GM18858 (cell line): ENCODE measurements around the gene ELAVL2.

Experiments used
- ATAC-seq: cut with Tn5 transposase; IDR thresholded peaks from one replicate; pipeline ENCODE4 v1.9.1; 2021; ENCODE audit not compliant: unreplicated experiment

The ELAVL2 gene

GRCh38 chr9:23665051-23665450 lies 161.0 kb downstream of the ELAVL2 start:
- ATAC-seq: no peak

DNA sequence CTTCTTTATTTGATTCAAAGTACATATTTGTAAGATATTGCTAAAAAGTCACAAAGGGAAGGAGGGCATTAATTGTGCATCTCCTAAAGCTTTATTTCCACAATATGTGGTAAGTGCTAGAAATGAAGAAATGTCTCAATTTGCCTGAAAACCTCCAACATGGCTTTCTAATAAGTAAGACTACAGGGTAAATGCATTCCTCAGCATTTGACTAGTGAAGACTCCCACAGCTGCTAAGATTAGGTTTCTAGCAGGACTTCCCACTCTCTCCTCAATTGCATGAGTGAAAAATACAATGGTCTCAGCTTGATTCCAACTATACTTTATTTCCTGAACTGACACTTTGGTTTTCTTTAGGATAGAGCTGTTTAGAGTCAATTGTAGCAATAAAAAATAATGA lies 162.1 kb downstream of the ELAVL2 start:
- ATAC-seq: no peak

GRCh38 chr9:23663536-23663935 lies 162.5 kb downstream of the ELAVL2 start:
- ATAC-seq: no peak

GRCh38 chr9:23663125-23663524 lies 162.9 kb downstream of the ELAVL2 start:
- no peak for ATAC-seq

DNA sequence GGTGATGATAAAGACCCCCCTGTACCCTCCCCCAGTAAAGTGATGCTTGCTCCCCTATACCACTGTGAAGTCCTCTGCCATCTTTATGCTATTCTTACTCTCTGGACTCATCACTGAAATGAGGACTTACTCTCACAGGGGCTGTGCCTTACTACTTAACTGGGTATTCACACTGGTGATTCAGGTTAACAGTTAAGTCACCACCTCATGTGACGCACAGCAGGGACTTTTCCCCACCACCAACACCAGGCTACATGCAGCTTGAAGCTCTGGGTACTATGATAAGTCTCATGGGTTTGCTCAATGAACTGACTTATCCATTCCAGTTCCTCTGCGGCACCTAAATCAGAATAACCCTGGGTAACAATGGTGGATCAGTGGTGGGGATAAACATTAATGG lies 163.7 kb downstream of the ELAVL2 start:
- no peak for ATAC-seq

DNA sequence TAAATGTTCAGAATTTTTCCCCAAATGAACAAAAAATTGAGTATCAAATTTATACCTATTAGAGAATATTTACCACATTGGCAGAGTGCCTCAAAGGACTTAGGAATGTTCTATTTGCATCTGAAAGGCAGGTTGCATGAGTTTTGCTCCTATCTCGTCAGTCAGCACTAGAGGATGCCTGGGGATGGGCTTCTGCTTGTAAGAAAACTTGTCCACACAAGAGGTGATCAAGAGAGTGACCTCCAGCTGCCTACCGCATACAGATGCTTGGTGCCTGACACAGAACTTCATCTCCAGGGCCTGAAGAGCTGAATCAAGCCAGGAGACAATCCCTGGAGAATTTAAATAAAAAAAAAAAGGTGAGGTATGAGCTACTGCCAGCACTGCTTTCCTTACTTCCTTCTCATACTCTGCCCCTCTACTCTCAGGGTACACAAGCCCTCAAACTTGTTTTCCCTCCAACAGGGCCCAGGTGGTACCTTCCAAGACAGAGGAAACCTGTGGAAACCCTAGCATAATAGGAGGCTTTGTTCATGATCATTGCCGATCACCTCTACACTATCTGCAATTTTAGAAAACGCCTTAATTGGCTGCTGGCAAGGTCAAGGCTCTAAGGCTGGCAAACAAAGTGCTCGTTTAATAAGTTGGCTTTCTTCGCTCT lies 166.6 kb downstream of the ELAVL2 start:
- no peak for ATAC-seq

DNA sequence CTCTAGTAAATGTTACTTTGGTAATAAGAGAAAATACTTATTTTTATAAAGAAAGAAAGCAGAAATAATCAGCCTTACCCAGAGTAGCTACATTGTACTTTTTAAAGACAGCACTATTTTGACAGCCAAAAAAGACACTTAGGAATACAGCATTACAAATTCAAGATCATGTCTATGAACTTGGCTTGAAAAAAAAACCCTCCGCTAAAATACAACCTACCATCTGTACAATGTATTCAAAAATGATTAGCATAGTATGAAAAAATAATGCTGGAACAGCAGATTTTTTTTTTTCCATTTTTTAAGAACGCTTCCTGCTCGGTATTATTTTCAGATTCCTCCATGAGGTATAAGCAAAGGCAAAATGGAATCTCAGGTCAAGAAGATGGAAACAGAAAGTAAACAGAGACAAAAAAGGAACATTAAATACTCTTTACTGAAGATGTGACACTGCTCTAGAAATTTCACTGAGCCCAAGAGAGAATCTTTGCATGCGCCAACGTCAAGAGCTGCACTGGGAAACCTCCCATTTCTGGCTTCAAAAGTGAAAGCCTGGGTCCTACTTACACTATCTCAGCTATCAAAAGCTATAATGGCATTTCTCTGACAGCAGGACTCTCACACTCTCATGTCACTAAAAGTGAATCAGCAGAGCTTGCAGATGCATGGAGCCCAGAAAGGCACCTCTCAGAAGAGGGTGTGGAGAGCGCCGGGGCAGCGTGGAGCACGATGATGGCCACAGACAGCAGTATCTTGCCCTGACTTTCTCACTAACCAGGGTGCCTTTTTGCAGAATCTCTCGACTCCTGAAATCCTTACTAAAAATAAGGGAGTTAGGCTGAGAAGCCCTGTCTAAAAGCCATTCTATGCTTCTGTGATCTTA lies 167.4 kb downstream of the ELAVL2 start:
- no peak for ATAC-seq

DNA sequence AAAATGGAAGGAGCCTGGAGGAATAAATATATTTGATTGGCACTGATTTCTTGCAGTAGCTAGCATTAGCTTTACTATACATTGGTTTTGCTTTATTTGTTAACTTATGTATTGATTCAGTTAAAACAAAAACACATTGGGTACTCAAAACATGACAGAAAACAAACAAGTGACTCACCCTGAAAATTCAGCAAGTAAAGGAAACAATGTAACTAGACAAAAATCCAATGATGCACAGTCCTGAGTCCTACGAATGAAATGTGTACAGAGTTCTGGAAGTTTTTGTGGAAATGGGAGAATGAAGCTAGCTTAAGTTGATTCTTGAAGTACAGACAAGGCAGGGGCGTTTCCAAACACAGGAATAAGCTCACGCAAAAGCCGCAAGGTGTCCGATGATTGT lies 175.0 kb downstream of the ELAVL2 start:
- ATAC-seq: no peak

GRCh38 chr9:23648651-23649050 lies 177.4 kb downstream of the ELAVL2 start:
- ATAC-seq: no peak

GRCh38 chr9:23644896-23645295 lies 181.1 kb downstream of the ELAVL2 start:
- ATAC-seq: no peak

GRCh38 chr9:23644326-23644725 lies 181.7 kb downstream of the ELAVL2 start:
- no peak for ATAC-seq

DNA sequence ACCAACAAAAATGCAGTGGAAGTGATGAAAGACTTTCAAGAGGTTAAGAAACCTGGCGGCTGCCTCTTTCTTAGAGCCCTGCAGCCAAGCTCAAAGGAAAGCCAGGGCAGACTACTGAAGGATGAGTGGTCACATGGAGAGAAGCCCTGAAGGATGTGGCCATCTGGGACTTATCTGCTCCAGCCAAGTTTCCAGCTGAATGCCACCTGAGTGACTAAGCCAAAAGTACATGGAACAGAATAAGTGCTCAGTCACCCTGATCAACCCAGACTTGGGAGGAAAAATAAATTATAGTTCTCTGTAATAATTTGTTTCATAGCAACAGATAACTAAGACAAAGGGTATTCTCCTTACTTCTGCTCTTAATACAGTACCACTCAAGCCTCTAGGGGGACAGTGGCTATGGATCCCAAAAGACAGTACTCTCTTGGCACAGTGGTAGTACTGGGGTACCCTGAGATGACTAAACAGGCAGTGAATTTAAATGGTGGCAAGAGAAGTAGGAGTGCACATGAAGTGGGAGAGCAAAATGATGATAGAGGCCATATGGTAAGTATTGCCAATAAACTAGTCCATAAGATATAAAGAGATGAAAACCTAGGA lies 182.3 kb downstream of the ELAVL2 start:
- ATAC-seq: no peak
